HG03159 (cell line): Measurements from ENCODE around the gene EXOC7.

Source experiments
- ATAC-seq: cut with Tn5 transposase; IDR thresholded peaks from one replicate; pipeline ENCODE4 v1.9.1; 2021; ENCODE audit warnings: mild to moderate bottlenecking, moderate library complexity; ENCODE audit not compliant: unreplicated experiment

The EXOC7 gene

GRCh38 chr17:76122431-76123190, 19.0 kb upstream of the EXOC7 start:
- no peak for ATAC-seq

- ATAC-seq = no peak
Observed at GRCh38 chr17:76121932-76122430, 18.4 kb upstream of the EXOC7 start.

GRCh38 chr17:76120658-76121008, 17.0 kb upstream of the EXOC7 start:
- no peak for ATAC-seq

GRCh38 chr17:76119409-76120371, 16.1 kb upstream of the EXOC7 start:
- ATAC-seq = no peak

GRCh38 chr17:76115138-76115754, 11.7 kb upstream of the EXOC7 start:
- ATAC-seq = no peak

GRCh38 chr17:76111956-76112355, 8.4 kb upstream of the EXOC7 start:
- no peak for ATAC-seq

GRCh38 chr17:76107509-76107908, 3.9 kb upstream of the EXOC7 start:
- no peak for ATAC-seq

GRCh38 chr17:76106703-76107102, 3.1 kb upstream of the EXOC7 start:
- no peak for ATAC-seq

GRCh38 chr17:76104896-76105231, 1.3 kb upstream of the EXOC7 start:
- no peak for ATAC-seq

GRCh38 chr17:76104140-76104895, 731 bp upstream of the EXOC7 start:
- no peak for ATAC-seq

- no peak for ATAC-seq
Observed at GRCh38 chr17:76102944-76103273, 678 bp downstream of the EXOC7 start.

GRCh38 chr17:76097716-76098295, 5.8 kb downstream of the EXOC7 start:
- no peak for ATAC-seq

- no peak for ATAC-seq
Observed at GRCh38 chr17:76095943-76096342, 7.6 kb downstream of the EXOC7 start.

- ATAC-seq = no peak
Observed at GRCh38 chr17:76094046-76094445, 9.5 kb downstream of the EXOC7 start.

GRCh38 chr17:76092526-76093413, 10.8 kb downstream of the EXOC7 start:
- ATAC-seq = no peak

GRCh38 chr17:76091526-76092286, 11.9 kb downstream of the EXOC7 start:
- no peak for ATAC-seq

GRCh38 chr17:76090517-76091129, 13.0 kb downstream of the EXOC7 start:
- no peak for ATAC-seq
